ENCODE results near the gene TMOD2. TPM values are rescaled to one million over a fixed set of nuclear protein-coding genes. Genes with fewer than 3 reads are reported as not detected.

TMOD2 gene
- total RNA-seq (9.3 TPM), polyA plus RNA-seq (ENCODE audit: insufficient read depth, low read depth, low replicate concordance) (2.5 TPM)
- long read RNA-seq, donor 1, full-length matches to known transcripts = 1 of 1 reads
- long read RNA-seq, donor 1, partial matches to known transcripts = 0 of 1 reads
- long read RNA-seq, donor 1, other reads (novel, unspliced or antisense) = 0 of 1 reads
- long read RNA-seq, donor 2, full-length matches to known transcripts = 3 of 3 reads
- long read RNA-seq, donor 2, partial matches to known transcripts = 0 of 3 reads
- long read RNA-seq, donor 2, other reads (novel, unspliced or antisense) = 0 of 3 reads
- long read RNA-seq, donor 3 = 0 reads
- long read RNA-seq, donor 4, full-length matches to known transcripts = 2 of 2 reads
- long read RNA-seq, donor 4, partial matches to known transcripts = 0 of 2 reads
- long read RNA-seq, donor 4, other reads (novel, unspliced or antisense) = 0 of 2 reads
- long read RNA-seq, donor 5 = 0 reads
- long read RNA-seq, donor 6, full-length matches to known transcripts = 1 of 1 reads
- long read RNA-seq, donor 6, partial matches to known transcripts = 0 of 1 reads
- long read RNA-seq, donor 6, other reads (novel, unspliced or antisense) = 0 of 1 reads
- long read RNA-seq, donor 7, full-length matches to known transcripts = 3 of 10 reads
- long read RNA-seq, donor 7, partial matches to known transcripts = 1 of 10 reads
- long read RNA-seq, donor 7, other reads (novel, unspliced or antisense) = 6 of 10 reads
- long read RNA-seq, donor 8, full-length matches to known transcripts = 1 of 1 reads
- long read RNA-seq, donor 8, partial matches to known transcripts = 0 of 1 reads
- long read RNA-seq, donor 8, other reads (novel, unspliced or antisense) = 0 of 1 reads
- long read RNA-seq, donor 9 = 0 reads
- long read RNA-seq, donor 10 = 0 reads

GRCh38 chr15:51750792-51751696 lies at the start of gene TMOD2:
TMOD2 (plus strand) TSS chr15:51751597; CDS start chr15:51766442, 14,845 bp downstream.
- no peak for TF ChIP-seq CTCF (IDR thresholded peaks at IDR 0.05; ENCODE audit: borderline replicate concordance, extremely low read depth, insufficient read depth)
- Histone ChIP-seq H3K36me3 (ENCODE audit: control insufficient read depth in 2 of 3, insufficient read depth in 3 of 3, low read length in 3 of 3) (no peaks in the 10 kb centered on the region), H3K4me3 (ENCODE audit: low read length in 3 of 3) (peak within 1 kb of the TSS; percentile 40 to 71 (median 63)), H3K9me3 (ENCODE audit: control insufficient read depth in 2 of 3, insufficient read depth in 1 of 3, low read length in 3 of 3) (no peaks in the 10 kb centered on the region), H3K27me3 (ENCODE audit: control insufficient read depth, insufficient read depth, low read length) (peaks cover 22% of the 10 kb centered on the region), H3K4me1 (ENCODE audit: control insufficient read depth in 2 of 3, insufficient read depth in 2 of 3, low read depth in 1 of 3, low read length in 3 of 3) (peaks cover 0 to 4% (median 0%) of the 10 kb centered on the region in 3 donors), H3K9ac (ENCODE audit: low read length in 3 of 3) (peak within 1 kb of the TSS in 2 of 3 donors; percentile 5), H3K27ac (ENCODE audit: low read depth in 2 of 2, low read length in 2 of 2) (no peak within 1 kb of the TSS)
- DNase-seq (peak; percentile 45 to 83 (median 57)), FAIRE-seq (no peak)
- intact Hi-C loops (cut with DNase I) = no loop called here

DNA sequence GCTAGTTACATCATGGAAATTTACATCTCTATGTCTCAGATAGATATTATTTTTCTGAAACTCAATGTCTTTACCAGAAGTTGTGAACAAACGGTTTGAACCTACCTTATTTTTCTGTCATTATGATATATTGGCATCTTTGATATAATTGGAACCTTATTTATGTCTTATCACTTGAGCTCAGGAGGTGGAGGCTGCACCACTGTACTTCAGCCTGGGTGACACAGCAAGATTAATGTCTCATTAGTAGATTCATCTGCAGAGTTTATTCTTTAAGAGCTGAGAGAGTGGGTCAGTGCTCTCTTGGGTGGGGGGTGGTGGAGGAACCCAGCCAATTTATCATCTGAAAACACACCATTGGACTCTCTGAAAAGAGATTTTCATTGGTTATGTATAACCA lies 48.7 kb upstream of the TMOD2 start:
- no peak for FAIRE-seq
- intact Hi-C loops (cut with DNase I) = no loop called here
- Histone ChIP-seq H3K4me1 (ENCODE audit: control insufficient read depth in 2 of 3, insufficient read depth in 2 of 3, low read depth in 1 of 3, low read length in 3 of 3) (no peaks in the 10 kb centered on the region), H3K27me3 (ENCODE audit: control insufficient read depth, insufficient read depth, low read length) (no peaks in the 10 kb centered on the region), H3K9ac (ENCODE audit: low read length in 3 of 3) (no peak overlapping the region), H3K9me3 (ENCODE audit: control insufficient read depth in 2 of 3, insufficient read depth in 1 of 3, low read length in 3 of 3) (no peaks in the 10 kb centered on the region), H3K36me3 (ENCODE audit: control insufficient read depth in 2 of 3, insufficient read depth in 3 of 3, low read length in 3 of 3) (no peaks in the 10 kb centered on the region), H3K27ac (ENCODE audit: low read depth in 2 of 2, low read length in 2 of 2) (no peak overlapping the region), H3K4me3 (ENCODE audit: low read length in 3 of 3) (no peak overlapping the region)
- TF ChIP-seq CTCF (IDR thresholded peaks at IDR 0.05; ENCODE audit: borderline replicate concordance, extremely low read depth, insufficient read depth) = no peak
- no peak for DNase-seq

DNA sequence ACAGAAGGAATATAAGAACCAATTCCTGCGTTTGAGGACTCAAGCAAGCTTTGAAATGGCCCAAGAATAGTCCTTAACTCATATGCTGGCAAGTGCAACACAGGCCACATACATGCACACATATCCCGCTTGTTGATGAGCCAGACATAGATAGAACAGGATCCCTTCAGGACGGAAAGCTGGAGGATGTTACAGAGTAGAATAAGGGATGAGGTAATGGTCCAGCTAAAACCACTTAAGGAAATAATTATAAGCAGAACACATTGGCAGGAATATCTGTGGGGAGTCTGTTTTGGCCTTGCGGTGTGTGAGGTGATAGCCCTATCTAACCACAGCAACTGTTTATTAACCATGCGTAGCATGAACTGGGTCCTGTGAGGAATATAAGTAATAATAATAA lies 45.1 kb upstream of the TMOD2 start:
- Histone ChIP-seq H3K27me3 (ENCODE audit: control insufficient read depth, insufficient read depth, low read length) (no peaks in the 10 kb centered on the region), H3K9me3 (ENCODE audit: control insufficient read depth in 2 of 3, insufficient read depth in 1 of 3, low read length in 3 of 3) (no peaks in the 10 kb centered on the region), H3K4me3 (ENCODE audit: low read length in 3 of 3) (no peak overlapping the region), H3K27ac (ENCODE audit: low read depth in 2 of 2, low read length in 2 of 2) (no peak overlapping the region), H3K9ac (ENCODE audit: low read length in 3 of 3) (no peak overlapping the region), H3K4me1 (ENCODE audit: control insufficient read depth in 2 of 3, insufficient read depth in 2 of 3, low read depth in 1 of 3, low read length in 3 of 3) (no peaks in the 10 kb centered on the region), H3K36me3 (ENCODE audit: control insufficient read depth in 2 of 3, insufficient read depth in 3 of 3, low read length in 3 of 3) (no peaks in the 10 kb centered on the region)
- intact Hi-C loops (cut with DNase I) = no loop called here
- DNase-seq (no peak), FAIRE-seq (no peak)
- no peak for TF ChIP-seq CTCF (IDR thresholded peaks at IDR 0.05; ENCODE audit: borderline replicate concordance, extremely low read depth, insufficient read depth)

All from kidney (tissue), 22 donors.